HG03439 (cell line): ENCODE data around the gene ZCCHC10.
A peak's percentile ranks its signal among the peaks of the same experiment; 100 is the strongest.
"Not testable (repeated sequence)": the region's sequence is repeated elsewhere in the genome, so short reads cannot be mapped to it uniquely, and the experiment has no call there.

ENCODE experiments used
- ATAC-seq: cut with Tn5 transposase; IDR thresholded peaks from one replicate; pipeline ENCODE4 v1.9.1; 2021; ENCODE audit warnings: mild to moderate bottlenecking, moderate library complexity; ENCODE audit not compliant: unreplicated experiment

Gene ZCCHC10

DNA sequence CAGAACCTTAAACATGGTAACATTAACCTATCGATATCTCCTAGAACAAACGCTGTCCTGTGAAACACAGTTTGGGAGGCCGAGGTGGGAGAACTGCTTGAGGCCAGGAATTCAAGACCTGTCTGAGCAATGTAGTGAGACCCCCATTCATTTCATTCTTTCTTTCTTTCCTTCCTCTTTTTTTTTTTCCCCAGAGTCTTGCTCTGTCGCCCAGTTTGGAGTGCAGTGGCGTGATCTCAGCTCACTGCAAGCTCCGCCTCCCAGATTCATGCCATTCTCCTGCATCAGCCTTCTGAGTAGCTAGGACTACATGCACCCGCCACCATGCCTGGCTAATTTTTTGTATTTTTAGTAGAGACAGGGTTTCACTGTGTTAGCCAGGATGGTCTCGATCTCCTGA, 20.2 kb upstream of the ZCCHC10 start:
- not testable (repeated sequence) for ATAC-seq

DNA sequence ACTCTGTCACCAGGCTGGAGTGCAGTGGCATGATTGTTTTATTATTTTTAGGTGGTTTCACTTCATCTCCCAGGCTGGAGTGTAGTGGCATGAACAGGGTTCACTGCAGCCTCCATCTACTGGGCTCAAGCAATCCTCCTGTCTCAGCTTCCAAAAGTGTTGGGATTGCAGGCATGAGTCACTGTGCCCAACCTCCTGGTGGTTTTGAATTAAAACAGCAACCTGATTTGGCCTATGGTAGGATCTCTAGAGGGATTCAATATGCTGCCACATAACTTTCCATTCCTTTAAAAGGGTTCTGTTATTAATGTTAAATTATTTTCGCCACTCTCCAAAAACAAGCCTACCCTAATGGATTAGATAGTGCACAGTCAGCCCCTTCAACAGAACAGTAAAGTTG, 15.6 kb upstream of the ZCCHC10 start:
- no peak for ATAC-seq

GRCh38 chr5:133041157-133041784, 14.9 kb upstream of the ZCCHC10 start:
- ATAC-seq, result no peak

GRCh38 chr5:133036677-133037076, 10.3 kb upstream of the ZCCHC10 start:
- not testable (repeated sequence) for ATAC-seq

GRCh38 chr5:133035224-133035623, 8.9 kb upstream of the ZCCHC10 start:
- ATAC-seq, result no peak

DNA sequence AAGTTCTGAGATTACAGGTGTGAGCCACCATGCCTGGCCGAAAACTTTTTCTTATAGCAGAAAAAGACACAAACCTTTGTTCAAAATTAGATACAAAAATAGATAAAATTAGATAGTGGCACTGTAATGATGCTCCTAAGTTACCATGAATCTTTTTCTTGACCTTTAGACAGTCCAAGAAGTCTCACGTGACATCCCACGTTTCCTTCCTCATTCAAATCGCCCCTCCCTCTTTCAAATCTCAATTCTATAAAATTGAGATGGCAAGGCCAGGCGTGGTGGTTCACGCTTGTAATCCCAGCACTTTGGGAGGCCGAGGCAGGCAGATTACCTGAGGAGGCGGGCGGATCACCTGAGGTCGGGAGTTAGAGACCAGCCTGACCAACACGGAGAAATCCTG, 7.7 kb upstream of the ZCCHC10 start:
- no peak for ATAC-seq

DNA sequence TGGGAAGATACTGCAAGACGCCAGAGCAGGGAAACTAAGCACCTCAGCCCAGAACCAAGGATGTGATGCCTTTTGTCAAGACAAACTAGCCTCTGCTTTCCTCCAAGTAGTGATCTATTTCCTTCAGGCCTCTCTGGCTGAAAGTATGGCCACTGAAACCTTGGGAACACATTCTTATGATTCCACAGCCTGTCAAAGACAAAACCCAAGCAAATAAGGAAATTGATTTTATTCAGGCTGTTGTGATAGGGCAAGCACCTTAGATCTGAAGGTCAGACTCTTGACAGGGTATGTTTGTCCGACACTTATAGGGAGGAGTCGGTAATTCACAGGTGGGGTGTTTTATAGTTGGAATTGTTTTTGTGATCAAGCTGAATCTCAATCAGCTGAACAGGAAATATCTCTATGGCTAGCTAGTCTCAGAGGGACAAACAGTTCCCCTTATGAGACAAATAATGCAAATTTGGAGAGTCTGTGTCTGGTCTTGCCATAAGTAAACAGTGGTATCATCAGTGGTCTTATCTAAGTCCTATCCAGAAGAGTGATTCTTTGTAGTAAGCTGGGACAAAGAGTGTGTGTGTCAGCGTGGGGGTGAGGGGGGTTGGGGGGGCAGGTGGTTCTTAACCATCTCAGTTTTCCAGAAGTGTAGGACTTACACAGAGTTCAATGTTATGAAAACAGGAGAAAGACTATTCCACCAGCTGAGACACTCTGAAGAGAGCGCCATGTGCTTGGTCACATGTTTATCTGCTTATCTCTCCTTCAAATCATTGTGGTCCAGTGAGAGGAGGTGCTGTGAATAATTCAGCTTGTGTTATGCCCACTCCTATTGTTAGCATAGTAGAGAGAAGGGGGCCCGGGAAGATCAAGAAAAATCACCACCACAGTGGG, 6.7 kb upstream of the ZCCHC10 start:
- peak; percentile 63 for ATAC-seq

- ATAC-seq, result no peak
Measured at GRCh38 chr5:133030343-133031005, 4.1 kb upstream of the ZCCHC10 start.

DNA sequence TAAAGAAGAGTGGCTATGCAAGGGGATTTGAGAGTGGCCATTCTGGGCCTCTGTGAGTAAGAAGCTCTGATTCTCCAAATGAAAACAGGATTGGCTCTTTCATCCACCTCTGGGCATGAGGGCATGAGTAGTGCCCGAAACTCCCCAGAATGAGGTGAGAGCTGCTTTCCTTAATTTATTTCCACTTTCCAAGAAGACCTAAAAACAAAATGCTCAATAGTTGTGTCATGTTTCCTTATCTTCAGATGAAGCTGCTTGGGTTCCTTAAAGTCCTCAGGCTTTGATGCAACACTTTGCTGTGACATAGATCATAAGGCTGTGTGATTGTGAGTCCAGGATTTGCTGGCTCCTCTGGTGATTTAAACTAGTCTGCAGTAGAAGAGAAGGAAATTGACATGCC, 3.1 kb upstream of the ZCCHC10 start:
- ATAC-seq, result no peak

GRCh38 chr5:133026664-133027153, 360 bp upstream of the ZCCHC10 start:
- no peak for ATAC-seq

DNA sequence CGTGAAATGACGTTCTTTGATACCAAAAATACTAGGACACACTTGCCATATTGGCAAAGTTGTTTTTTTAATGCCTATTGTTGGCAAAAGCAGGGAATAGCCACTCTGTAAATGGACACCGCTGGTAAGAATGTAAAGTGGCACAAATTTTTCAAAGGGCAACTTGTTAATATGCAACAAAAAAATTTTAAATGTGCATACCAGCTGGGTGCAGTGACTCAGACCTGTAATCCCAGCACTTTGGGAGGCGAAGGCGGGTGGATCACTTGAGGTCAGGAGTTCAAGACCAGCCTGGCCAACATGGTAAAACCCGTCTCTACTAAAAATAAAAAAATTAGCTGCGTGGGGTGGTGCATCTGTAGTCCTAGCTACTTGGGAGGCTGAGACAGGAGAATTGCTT, 6.9 kb downstream of the ZCCHC10 start:
- ATAC-seq, result not testable (repeated sequence)

DNA sequence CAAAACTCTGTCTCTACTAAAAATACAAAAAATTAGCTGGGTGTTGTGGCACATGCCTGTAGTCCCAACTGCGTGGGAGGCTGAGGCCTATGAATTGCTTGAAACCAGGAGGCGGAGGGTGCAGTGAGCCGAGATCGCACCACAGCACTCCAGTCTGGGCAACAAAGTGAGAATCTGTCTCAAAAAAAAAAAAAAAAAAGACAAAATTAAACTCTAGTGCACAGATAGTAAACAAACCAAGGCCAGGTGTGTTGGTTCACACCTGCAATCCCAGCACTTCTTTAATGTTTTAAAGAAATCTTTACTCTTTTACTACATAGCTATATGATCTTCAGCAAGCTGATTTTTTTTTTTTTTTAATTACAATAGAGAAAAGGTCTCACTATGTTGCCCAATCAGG, 8.4 kb downstream of the ZCCHC10 start:
- no peak for ATAC-seq

GRCh38 chr5:133015466-133015865, 10.9 kb downstream of the ZCCHC10 start:
- no peak for ATAC-seq

GRCh38 chr5:133008455-133008854, 17.9 kb downstream of the ZCCHC10 start:
- not testable (repeated sequence) for ATAC-seq

DNA sequence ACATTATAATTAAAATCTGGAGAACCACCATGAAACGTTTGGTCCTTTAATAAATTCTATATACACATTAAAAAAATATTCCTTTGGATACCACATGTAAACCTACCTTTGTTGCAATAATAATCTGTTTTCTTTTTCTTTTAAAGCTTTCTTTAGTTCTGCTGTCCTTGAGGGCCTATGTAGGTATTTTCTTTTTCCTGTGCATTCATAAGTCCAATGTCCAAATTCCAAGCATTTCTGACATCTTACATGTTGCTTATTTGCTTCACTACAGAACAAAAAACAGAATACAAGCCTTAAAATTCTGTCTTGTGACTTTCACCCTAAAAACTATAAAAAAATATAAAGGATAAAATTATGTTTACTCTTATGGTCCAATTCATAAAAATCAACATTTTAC, 19.7 kb downstream of the ZCCHC10 start:
- no peak for ATAC-seq

GRCh38 chr5:132999246-132999645, 27.1 kb downstream of the ZCCHC10 start:
- no peak for ATAC-seq

DNA sequence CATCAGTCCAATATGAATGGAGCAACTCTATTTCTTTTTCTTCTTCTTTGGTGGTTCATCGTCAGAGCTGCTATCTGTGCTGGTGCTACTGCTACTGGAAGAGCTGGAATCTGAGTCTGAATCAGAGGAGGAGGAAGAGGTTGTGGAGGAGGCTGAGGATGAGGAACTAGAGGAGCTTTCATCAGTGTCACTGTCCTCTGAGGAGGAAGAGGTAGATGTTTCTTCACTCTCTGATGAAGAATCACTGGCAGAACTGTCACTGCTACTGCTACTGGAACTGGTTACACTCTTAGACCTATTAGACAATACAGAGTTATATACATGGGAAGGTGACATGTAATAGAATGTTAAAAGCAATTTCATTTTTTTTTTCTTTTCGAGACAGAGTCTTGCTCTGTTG, 27.8 kb downstream of the ZCCHC10 start:
- no peak for ATAC-seq

DNA sequence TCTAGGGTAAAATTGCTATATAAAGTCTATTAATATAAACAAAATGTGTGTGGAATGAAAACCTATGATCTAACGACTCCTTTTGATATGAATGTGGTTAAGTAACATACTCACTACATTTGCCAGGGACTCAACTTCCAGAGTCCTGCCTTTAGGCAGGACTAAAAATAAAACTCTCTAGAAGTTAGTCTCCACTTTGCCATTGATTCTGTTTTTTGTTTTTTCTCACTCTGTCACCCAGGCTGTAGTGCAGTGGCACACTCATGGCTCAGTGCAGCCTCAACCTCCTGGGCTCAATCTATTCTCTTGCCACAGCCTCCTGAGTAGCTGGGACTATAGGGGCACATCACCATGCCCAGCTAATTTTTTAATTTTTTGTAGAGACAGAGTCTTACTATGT, 30.0 kb downstream of the ZCCHC10 start:
- no peak for ATAC-seq

DNA sequence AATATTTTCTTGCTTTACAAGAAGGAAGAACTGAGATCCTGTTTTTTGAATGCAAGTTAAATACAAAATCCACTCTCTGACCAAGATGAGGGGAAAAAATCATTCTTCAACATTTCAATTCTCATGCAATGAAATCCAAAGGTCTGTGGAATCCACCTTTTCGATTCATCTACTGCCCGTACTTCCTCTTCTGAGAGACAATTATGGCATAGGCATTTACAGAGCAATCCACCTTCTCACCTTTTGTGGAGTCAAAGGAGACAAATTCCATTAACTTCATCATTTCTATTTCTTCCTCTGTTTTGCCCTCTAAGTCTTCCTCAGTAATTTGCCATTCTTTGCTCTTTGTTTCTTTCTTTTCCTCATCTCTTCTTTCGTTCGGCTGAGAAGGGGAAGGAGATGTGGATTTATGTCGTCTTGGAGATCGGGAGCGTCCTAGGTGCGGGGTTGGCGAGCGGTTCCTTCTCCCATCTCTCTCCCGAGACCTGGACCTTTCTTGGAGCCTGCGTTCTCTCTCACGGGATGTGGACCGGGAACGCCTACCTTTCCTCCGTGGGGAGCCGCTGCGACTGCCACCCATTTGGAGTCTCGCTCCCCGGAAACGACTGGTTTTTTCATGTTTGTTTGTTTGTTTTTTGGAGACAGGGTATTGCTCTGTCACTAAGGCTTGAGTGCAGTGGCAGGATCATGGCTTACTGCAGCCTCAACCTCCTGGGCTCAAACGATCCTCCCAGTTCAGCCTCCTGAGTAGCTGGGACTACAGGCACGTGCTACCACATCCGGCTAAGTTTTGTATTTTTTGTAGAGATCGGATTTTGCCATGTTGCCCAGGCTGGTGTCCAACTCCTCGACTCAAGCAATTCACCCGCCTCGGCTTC, 38.6 kb downstream of the ZCCHC10 start:
- no peak for ATAC-seq

GRCh38 chr5:132982971-132983370, 43.4 kb downstream of the ZCCHC10 start:
- not testable (repeated sequence) for ATAC-seq

DNA sequence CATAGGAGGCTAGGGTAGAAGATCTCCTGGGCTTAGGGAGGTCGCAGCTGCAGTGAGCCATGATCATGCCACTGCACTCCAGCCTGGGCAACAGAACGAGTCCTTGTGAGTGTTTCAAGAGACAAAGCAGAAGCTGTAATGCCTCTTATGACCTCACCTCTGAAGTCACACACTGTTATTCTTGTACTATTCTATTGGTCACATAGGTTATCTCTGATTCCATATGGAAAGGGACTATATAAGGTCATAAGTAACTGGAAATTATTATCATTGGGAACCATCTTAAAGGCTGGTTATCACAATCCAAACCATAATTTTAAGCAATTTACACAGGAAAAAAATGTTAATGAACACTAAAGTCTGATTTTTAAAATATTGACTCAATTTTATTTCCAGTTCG, 45.1 kb downstream of the ZCCHC10 start:
- no peak for ATAC-seq
